H1 (cell line): Measurements from ENCODE around the gene KCTD12. TPM values are rescaled to one million over a fixed set of nuclear protein-coding genes. Genes with fewer than 3 reads are reported as not detected.

Experiments used
- CTCF ChIA-PET: fragments of 300-600 bp; sonication (Branson Sonifier 250); formaldehyde crosslinking; loops from one replicate; lab custom pipeline; 2021; ENCODE audit not compliant: partially characterized antibody; lab: Charles Lee
- POLR2A ChIA-PET: fragments of 300-600 bp; sonication (Branson Sonifier 250); formaldehyde crosslinking; loops from one replicate; lab custom pipeline; 2021; ENCODE audit warnings: inconsistent platforms; ENCODE audit not compliant: partially characterized antibody; lab: Charles Lee
- DNase-seq, 2 experiments: peaks; one replicate each; pipeline versions ENCODE4 v3.0.0 to v3.0.0-alpha.2; 2010 to 2022; ENCODE audit warnings: low spot score in 2 of 2, low read depth in 1 of 2, mixed read lengths in 1 of 2
- FAIRE-seq: peaks from 2 replicates; lab custom pipeline; 2011; peaks lifted over from hg19 to GRCh38; lab: Jason Lieb, UNC
- H2AFZ ChIP-seq: 2 replicates; pipeline ENCODE4 v1.8.1; 2012; ENCODE audit warnings: low read length, inconsistent platforms
- H2AK5ac ChIP-seq: 2 replicates; pipeline ENCODE4 v1.6.1; 2013; ENCODE audit warnings: low read depth, low read length
- H2BK120ac ChIP-seq: replicated peaks from 2 replicates; pipeline ENCODE3; 2013; ENCODE audit warnings: low read depth, low read length, inconsistent platforms
- H2BK12ac ChIP-seq: 2 replicates; pipeline ENCODE4 v1.6.1; 2013; ENCODE audit warnings: low read depth, low read length
- H2BK15ac ChIP-seq: 2 replicates; pipeline ENCODE4 v1.6.1; 2013; ENCODE audit warnings: low read length
- H2BK20ac ChIP-seq: 2 replicates; pipeline ENCODE4 v1.6.1; 2013; ENCODE audit warnings: low read length
- H2BK5ac ChIP-seq: 2 replicates; pipeline ENCODE4 v1.6.1; 2013; ENCODE audit warnings: low read depth, low read length
- H3K14ac ChIP-seq: 2 replicates; pipeline ENCODE4 v1.6.1; 2013; ENCODE audit warnings: inconsistent platforms; ENCODE audit not compliant: insufficient read length
- H3K18ac ChIP-seq: 2 replicates; pipeline ENCODE4 v1.6.1; 2013; ENCODE audit warnings: low read length; ENCODE audit errors: extremely low read depth
- H3K23ac ChIP-seq: 2 replicates; pipeline ENCODE4 v1.6.1; 2013; ENCODE audit warnings: inconsistent platforms; ENCODE audit not compliant: insufficient read length
- H3K23me2 ChIP-seq: 2 replicates; pipeline ENCODE4 v1.6.1; 2013; ENCODE audit warnings: low read depth, low read length
- H3K27ac ChIP-seq: 2 replicates; pipeline ENCODE4 v1.6.1; 2011; ENCODE audit warnings: low read depth, low read length, inconsistent platforms
- H3K27me3 ChIP-seq, 4 experiments: replicated peaks in 1 of 4; 1 replicate in 1 of 4; 2 replicates in 3 of 4; pipeline versions ENCODE4 v1.6.1 to v1.8.1; 2011 to 2013; ENCODE audit warnings: low read length in 3 of 4, mild to moderate bottlenecking in 3 of 4, inconsistent platforms in 2 of 4, mixed read lengths in 2 of 4, moderate library complexity in 1 of 4; ENCODE audit not compliant: control insufficient read depth in 3 of 4, insufficient read depth in 3 of 4; ENCODE audit errors: extremely low read depth in 1 of 4
- H3K36me3 ChIP-seq, 4 experiments: 2 replicates each; pipeline versions ENCODE4 v1.6.1 to v1.8.1; 2011 to 2013; ENCODE audit warnings: mild to moderate bottlenecking in 4 of 4, low read length in 3 of 4, moderate library complexity in 2 of 4, control low read depth in 1 of 4, inconsistent platforms in 1 of 4; ENCODE audit not compliant: insufficient read depth in 4 of 4, control insufficient read depth in 2 of 4
- H3K4ac ChIP-seq: replicated peaks from 2 replicates; pipeline ENCODE3; 2013; ENCODE audit warnings: low read length, low read depth, mixed read lengths, inconsistent platforms; ENCODE audit not compliant: insufficient read length
- H3K4me1 ChIP-seq, 4 experiments: replicated peaks in 1 of 4; 1 replicate in 1 of 4; 2 replicates in 3 of 4; pipeline versions ENCODE4 v1.6.1 to v1.8.1; 2011 to 2013; ENCODE audit warnings: low read length in 3 of 4, inconsistent platforms in 2 of 4, mixed read lengths in 1 of 4; ENCODE audit not compliant: insufficient read depth in 4 of 4, control insufficient read depth in 3 of 4
- H3K4me2 ChIP-seq, 2 experiments: 2 replicates each; pipeline versions ENCODE4 v1.6.1 to v1.8.1; 2011 to 2013; ENCODE audit warnings: low read depth in 2 of 2, low read length in 2 of 2, control low read depth in 1 of 2, inconsistent platforms in 1 of 2, mild to moderate bottlenecking in 1 of 2; ENCODE audit not compliant: insufficient read depth in 1 of 2
- H3K4me3 ChIP-seq, 4 experiments: fragments of 200-600, 300-600 bp in 1 of 4; sonication (generic), shearing (Covaris generic), sonication (Bioruptor Twin) in 1 of 4; 2 replicates each; pipeline versions ENCODE4 v1.5.1 to v1.8.1; 2011 to 2016; ENCODE audit warnings: low read length in 4 of 4, low read depth in 3 of 4, control low read depth in 2 of 4, inconsistent platforms in 2 of 4, mild to moderate bottlenecking in 2 of 4, mixed read lengths in 1 of 4, moderate library complexity in 1 of 4; ENCODE audit not compliant: insufficient read depth in 2 of 4; ENCODE audit errors: extremely low read depth in 1 of 4
- H3K56ac ChIP-seq: replicated peaks from 2 replicates; pipeline ENCODE3; 2013; ENCODE audit warnings: low read depth, mild to moderate bottlenecking, mixed read lengths, low read length, inconsistent platforms; ENCODE audit not compliant: insufficient read length
- H3K79me1 ChIP-seq: 2 replicates; pipeline ENCODE4 v1.6.1; 2013; ENCODE audit warnings: low read depth, low read length, control low read depth
- H3K79me2 ChIP-seq, 2 experiments: 2 replicates each; pipeline versions ENCODE4 v1.6.1 to v1.8.1; 2012 to 2013; ENCODE audit warnings: low read length in 2 of 2, mild to moderate bottlenecking in 2 of 2, inconsistent platforms in 1 of 2; ENCODE audit not compliant: insufficient read depth in 2 of 2, control insufficient read depth in 1 of 2
- H3K9ac ChIP-seq, 4 experiments: replicated peaks in 1 of 4; 1 replicate in 1 of 4; 2 replicates in 3 of 4; pipeline versions ENCODE4 v1.6.1 to v1.8.1; 2011 to 2013; ENCODE audit warnings: low read depth in 3 of 4, low read length in 3 of 4, control low read depth in 2 of 4, mild to moderate bottlenecking in 2 of 4, moderate library complexity in 2 of 4, inconsistent platforms in 1 of 4; ENCODE audit errors: extremely low read depth in 1 of 4
- H3K9me3 ChIP-seq, 2 experiments: 2 replicates each; pipeline versions ENCODE4 v1.6.1 to v1.8.1; 2012 to 2013; ENCODE audit warnings: mild to moderate bottlenecking in 2 of 2, moderate library complexity in 2 of 2, control low read depth in 1 of 2, inconsistent platforms in 1 of 2, low read depth in 1 of 2, low read length in 1 of 2, mixed read lengths in 1 of 2; ENCODE audit not compliant: insufficient read depth in 2 of 2
- H4K20me1 ChIP-seq, 2 experiments: replicated peaks in 1 of 2; 2 replicates each; pipeline versions ENCODE3 to v1.8.1; 2011 to 2013; ENCODE audit warnings: inconsistent platforms in 2 of 2, low read length in 2 of 2, mild to moderate bottlenecking in 1 of 2; ENCODE audit not compliant: insufficient read depth in 2 of 2, control insufficient read depth in 1 of 2
- H4K5ac ChIP-seq: 2 replicates; pipeline ENCODE4 v1.6.1; 2013; ENCODE audit warnings: low read length, low read depth, mixed read lengths, inconsistent platforms; ENCODE audit not compliant: insufficient read length
- H4K8ac ChIP-seq: 2 replicates; pipeline ENCODE4 v1.8.0; 2013; ENCODE audit warnings: mild to moderate bottlenecking, moderate library complexity, low read length, inconsistent platforms; ENCODE audit not compliant: insufficient read depth; ENCODE audit errors: extremely low read depth
- H4K91ac ChIP-seq: replicated peaks from 2 replicates; pipeline ENCODE3; 2013; ENCODE audit warnings: low read length, mixed read lengths, inconsistent platforms; ENCODE audit not compliant: insufficient read length
- ATF3 ChIP-seq: IDR thresholded peaks from 2 replicates; pipeline ENCODE4 v1.6.1; 2011; ENCODE audit warnings: low read depth, mild to moderate bottlenecking, low read length; ENCODE audit not compliant: insufficient read depth
- WGBS, 2 experiments: shearing (Covaris generic) in 1 of 2; methylation state at CpG; one replicate each; pipeline versions ENCODE4 v1.1.6 to v1.1.7; 2013 to 2015; ENCODE audit warnings: low lambda C conversion rate in 2 of 2, mixed read lengths in 2 of 2, inconsistent platforms in 1 of 2, low coverage in 1 of 2, missing lambda C conversion rate in 1 of 2; ENCODE audit not compliant: insufficient replicate concordance in 2 of 2, insufficient coverage in 1 of 2, insufficient read length in 1 of 2; ENCODE audit errors: extremely low coverage in 1 of 2, missing lambda C conversion rate in 1 of 2; 5-methylcytosine and 5-hydroxymethylcytosine counted together
- polyA plus RNA-seq, 7 experiments: library from polyadenylated mRNA; depleted of rRNA in 3 of 7; stranded (reverse) in 5 of 7; unstranded in 2 of 7; fragments of >200 nt in 5 of 7; fragments of 200-250 nt in 2 of 7; gene quantifications; 1 replicate in 5 of 7; 2 replicates in 1 of 7; 4 replicates in 1 of 7; pipeline versions ENCODE4 v1.2.1 to v1.2.3, GENCODE V29; 2011 to 2013; ENCODE audit warnings: missing spikeins in 2 of 7, mixed read lengths in 2 of 7
- total RNA-seq: library from RNA; stranded (reverse); fragmentation: NEBNext Ultra II Directional; extraction: Animal tissue kit (Norgen Biotek cat#: 25700); gene quantifications from 2 replicates; pipeline ENCODE4 v1.2.1, GENCODE V29; 2021

The KCTD12 gene
- total and polyA plus RNA-seq, 2 of the 8 experiments (the other 6 are each of a cell fraction or from before 2014, with no cell fraction given): 2.5 to 9.6 TPM

- Histone ChIP-seq H3K18ac (no peak overlapping the region), H3K4ac (no peak overlapping the region), H3K27me3 (no peaks in the 10 kb centered on the region), H3K79me1 (no peaks in the 10 kb centered on the region), H3K23me2 (no peaks in the 10 kb centered on the region), H2BK15ac (no peak overlapping the region), H3K56ac (no peak overlapping the region), H3K4me2 (no peak overlapping the region), H3K14ac (no peak overlapping the region), H3K23ac (no peak overlapping the region), H3K36me3 (no peaks in the 10 kb centered on the region), H4K8ac (no peak overlapping the region), H2AK5ac (no peak overlapping the region), H2AFZ (no peak overlapping the region), H3K9me3 (no peaks in the 10 kb centered on the region), H4K91ac (no peak overlapping the region), H3K9ac (no peak overlapping the region), H3K27ac (no peak overlapping the region), H2BK120ac (no peak overlapping the region), H3K79me2 (no peaks in the 10 kb centered on the region), H4K20me1 (no peaks in the 10 kb centered on the region), H2BK20ac (no peak overlapping the region), H3K4me3 (no peak overlapping the region), H4K5ac (no peak overlapping the region), H3K4me1 (no peaks in the 10 kb centered on the region), H2BK12ac (no peak overlapping the region), H2BK5ac (no peak overlapping the region)
- DNase-seq (no peak), FAIRE-seq (no peak)
- POLR2A ChIA-PET: no interaction called here
- 85% methylated on average over 5 of the region's 5 CpGs; no CpG with 5 or more reads in 1 of the 2 experiments for WGBS, 2 experiments
- CTCF ChIA-PET: interaction anchor here (1.0 kb wide), 2 partner anchors 29 to 52 kb away, joined by 3 to 4 read pairs; no protein-coding TSS in a partner anchor
- no peak for TF ChIP-seq ATF3
Measured at GRCh38 chr13:76927955-76928354, 41.8 kb upstream of the KCTD12 start.
